OCI-LY3 (cell line): ENCODE results near the gene C1orf226.

ENCODE experiments used
- H2AFZ ChIP-seq: fragments of 200-600, 300-600 bp; shearing (Covaris generic); 2 replicates; pipeline ENCODE4 v1.6.0; 2014; ENCODE audit warnings: antibody characterized with exemption, low read depth, low read length
- H3K27ac ChIP-seq: fragments of 200-600, 300-600 bp; sonication (generic); 2 replicates; pipeline ENCODE4 v1.5.1; 2014; ENCODE audit warnings: mild to moderate bottlenecking, low read length, moderate library complexity, mixed read lengths
- H3K27me3 ChIP-seq: fragments of 200-600, 300-600 bp; sonication (generic); 2 replicates; pipeline ENCODE4 v1.6.1; 2014; ENCODE audit warnings: low read depth, low read length, mixed read lengths
- H3K36me3 ChIP-seq: fragments of 200-600, 300-600 bp; sonication (generic); replicated peaks from 2 replicates; pipeline ENCODE3; 2014; ENCODE audit warnings: low read depth, low read length, mixed read lengths
- H3K4me1 ChIP-seq: fragments of 300-600, 200-600 bp; sonication (generic); 2 replicates; pipeline ENCODE4 v1.6.1; 2014; ENCODE audit warnings: low read length, mixed read lengths
- H3K4me2 ChIP-seq: fragments of 200-600, 300-600 bp; sonication (generic); 2 replicates; pipeline ENCODE4 v1.6.1; 2014; ENCODE audit warnings: low read length, mixed read lengths
- H3K4me3 ChIP-seq: fragments of 300-600, 200-600 bp; sonication (generic); 2 replicates; pipeline ENCODE4 v1.5.1; 2014; ENCODE audit warnings: antibody characterized with exemption, mild to moderate bottlenecking, low read length, moderate library complexity
- H3K79me2 ChIP-seq: fragments of 300-600, 200-600 bp; shearing (Covaris generic); 2 replicates; pipeline ENCODE4 v1.6.1; 2014; ENCODE audit warnings: mild to moderate bottlenecking, low read length, mixed read lengths
- H3K9ac ChIP-seq: fragments of 300-600, 200-600 bp; shearing (Covaris generic); 2 replicates; pipeline ENCODE4 v1.6.0; 2014; ENCODE audit warnings: mild to moderate bottlenecking, low read length, moderate library complexity
- H3K9me3 ChIP-seq: fragments of 200-600, 300-600 bp; shearing (Covaris generic); 2 replicates; pipeline ENCODE4 v1.6.1; 2014; ENCODE audit warnings: low read length, mixed read lengths; ENCODE audit not compliant: insufficient read depth
- H4K20me1 ChIP-seq: fragments of 200-600, 300-600 bp; sonication (generic); 2 replicates; pipeline ENCODE4 v1.6.1; 2016; ENCODE audit warnings: low read length, mixed read lengths; ENCODE audit not compliant: insufficient read depth
- EZH2phosphoT487 ChIP-seq: fragments of 200-600 bp; shearing (Covaris generic); IDR thresholded peaks from 2 replicates; pipeline ENCODE4 v1.6.1; 2018; ENCODE audit warnings: antibody characterized with exemption, mixed run types, low read depth
- TF ChIP-seq, protein P1 (sequence below): fragments of 200-600, 300-600 bp; sonication (generic); IDR thresholded peaks from 2 replicates; pipeline ENCODE4 v1.5.1; 2014; ENCODE audit warnings: antibody characterized with exemption, low read length, low read depth

The C1orf226 gene

GRCh38 chr1:162404550-162405160 is 23.1 kb downstream of the C1orf226 start:
- Histone ChIP-seq H3K4me1 (no peaks in the 10 kb centered on the region), H2AFZ (no peak overlapping the region), H3K79me2 (no peaks in the 10 kb centered on the region), H3K9ac (no peak overlapping the region), H3K4me3 (no peak overlapping the region), H4K20me1 (no peaks in the 10 kb centered on the region), H3K27ac (no peak overlapping the region), H3K9me3 (no peaks in the 10 kb centered on the region), H3K36me3 (no peaks in the 10 kb centered on the region), H3K27me3 (peaks cover 10% of the 10 kb centered on the region; the same call in 1 of the 2 replicates), H3K4me2 (no peak overlapping the region)
- TF ChIP-seq, protein P1, sequence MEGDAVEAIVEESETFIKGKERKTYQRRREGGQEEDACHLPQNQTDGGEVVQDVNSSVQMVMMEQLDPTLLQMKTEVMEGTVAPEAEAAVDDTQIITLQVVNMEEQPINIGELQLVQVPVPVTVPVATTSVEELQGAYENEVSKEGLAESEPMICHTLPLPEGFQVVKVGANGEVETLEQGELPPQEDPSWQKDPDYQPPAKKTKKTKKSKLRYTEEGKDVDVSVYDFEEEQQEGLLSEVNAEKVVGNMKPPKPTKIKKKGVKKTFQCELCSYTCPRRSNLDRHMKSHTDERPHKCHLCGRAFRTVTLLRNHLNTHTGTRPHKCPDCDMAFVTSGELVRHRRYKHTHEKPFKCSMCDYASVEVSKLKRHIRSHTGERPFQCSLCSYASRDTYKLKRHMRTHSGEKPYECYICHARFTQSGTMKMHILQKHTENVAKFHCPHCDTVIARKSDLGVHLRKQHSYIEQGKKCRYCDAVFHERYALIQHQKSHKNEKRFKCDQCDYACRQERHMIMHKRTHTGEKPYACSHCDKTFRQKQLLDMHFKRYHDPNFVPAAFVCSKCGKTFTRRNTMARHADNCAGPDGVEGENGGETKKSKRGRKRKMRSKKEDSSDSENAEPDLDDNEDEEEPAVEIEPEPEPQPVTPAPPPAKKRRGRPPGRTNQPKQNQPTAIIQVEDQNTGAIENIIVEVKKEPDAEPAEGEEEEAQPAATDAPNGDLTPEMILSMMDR, result no peak
- TF ChIP-seq EZH2phosphoT487, result no peak

GRCh38 chr1:162405800-162406199 is 24.3 kb downstream of the C1orf226 start:
- TF ChIP-seq, protein P1, result no peak
- no peak for TF ChIP-seq EZH2phosphoT487
- H3K4me2 ChIP-seq, result no peak overlapping the region

GRCh38 chr1:162406811-162407210 is 25.3 kb downstream of the C1orf226 start:
- no peak overlapping the region for H3K27ac ChIP-seq
- H3K79me2 ChIP-seq, result no peaks in the 10 kb centered on the region
- H3K27me3 ChIP-seq, result peaks cover 14% of the 10 kb centered on the region; the same call in 1 of the 2 replicates
- TF ChIP-seq, protein P1, result no peak
- TF ChIP-seq EZH2phosphoT487, result no peak
- no peak overlapping the region for H2AFZ ChIP-seq
- H3K9ac ChIP-seq, result no peak overlapping the region
- no peak overlapping the region for H3K4me3 ChIP-seq
- no peaks in the 10 kb centered on the region for H3K36me3 ChIP-seq
- H3K4me1 ChIP-seq, result no peaks in the 10 kb centered on the region
- no peaks in the 10 kb centered on the region for H4K20me1 ChIP-seq
- no peak overlapping the region for H3K4me2 ChIP-seq
- no peaks in the 10 kb centered on the region for H3K9me3 ChIP-seq

More at GRCh38 chr1:162405800-162406199, 24.3 kb downstream of the C1orf226 start:
- no peaks in the 10 kb centered on the region for H3K9me3 ChIP-seq
- peaks cover 9% of the 10 kb centered on the region; the same call in 1 of the 2 replicates for H3K27me3 ChIP-seq
- H2AFZ ChIP-seq, result no peak overlapping the region
- H3K27ac ChIP-seq, result no peak overlapping the region
- H4K20me1 ChIP-seq, result no peaks in the 10 kb centered on the region
- H3K79me2 ChIP-seq, result no peaks in the 10 kb centered on the region
- no peak overlapping the region for H3K9ac ChIP-seq
- H3K4me1 ChIP-seq, result no peaks in the 10 kb centered on the region
- H3K36me3 ChIP-seq, result no peaks in the 10 kb centered on the region
- no peak overlapping the region for H3K4me3 ChIP-seq

DNA sequence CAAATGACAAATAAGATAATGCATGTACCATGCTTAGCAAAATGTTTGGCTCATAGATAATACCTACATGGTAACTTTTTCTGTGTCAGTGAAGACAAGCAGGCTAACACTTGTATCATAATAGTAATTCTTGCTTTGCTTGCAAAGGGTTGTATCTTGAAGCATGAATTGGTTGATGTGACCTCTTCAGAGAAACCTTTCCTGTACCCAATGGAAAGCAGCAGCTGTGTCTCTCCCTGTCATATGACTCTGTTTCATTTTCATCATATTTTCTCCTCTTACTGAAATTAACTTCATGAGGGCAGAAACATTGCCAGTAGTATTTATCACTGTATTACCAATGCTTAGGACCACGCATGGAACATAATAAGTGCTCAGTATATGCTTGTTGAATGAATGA is 26.0 kb downstream of the C1orf226 start:
- Histone ChIP-seq H2AFZ (no peak overlapping the region), H3K4me3 (no peak overlapping the region), H3K36me3 (no peaks in the 10 kb centered on the region), H3K4me1 (no peaks in the 10 kb centered on the region), H3K9me3 (no peaks in the 10 kb centered on the region), H3K9ac (no peak overlapping the region), H3K79me2 (no peaks in the 10 kb centered on the region), H4K20me1 (no peaks in the 10 kb centered on the region), H3K4me2 (no peak overlapping the region), H3K27me3 (peaks cover 19% of the 10 kb centered on the region; the same call in 1 of the 2 replicates), H3K27ac (no peak overlapping the region)
- TF ChIP-seq, protein P1, result no peak
- no peak for TF ChIP-seq EZH2phosphoT487
